Stimulated activated naive CD8-positive, alpha-beta T cell treated with anti-CD3 and anti-CD28 coated beads, Interleukin-15, Interleukin-2, amounts not matched to agents 100 ng/mL and 50 ng/mL, for 24 hours (primary cell): Measurements from ENCODE around the gene CCT5.
A peak's percentile ranks its signal among the peaks of the same experiment; 100 is the strongest.

ENCODE experiments used
- H3K27ac Mint-ChIP-seq: one replicate; pipeline ENCODE4 v1.8.0; 2021; ENCODE audit warnings: mild to moderate bottlenecking, mixed read lengths
- H3K27me3 Mint-ChIP-seq: one replicate; pipeline ENCODE4 v1.8.0; 2021; ENCODE audit warnings: mixed read lengths
- H3K36me3 Mint-ChIP-seq: one replicate; pipeline ENCODE4 v1.8.0; 2021; ENCODE audit warnings: low read depth, mixed read lengths
- H3K4me1 Mint-ChIP-seq: one replicate; pipeline ENCODE4 v1.8.0; 2021; ENCODE audit warnings: low read depth, mixed read lengths
- H3K4me3 Mint-ChIP-seq: one replicate; pipeline ENCODE4 v1.8.0; 2021; ENCODE audit warnings: mild to moderate bottlenecking, mixed read lengths
- H3K9me3 Mint-ChIP-seq: one replicate; pipeline ENCODE4 v1.8.0; 2021; ENCODE audit warnings: mixed read lengths

The CCT5 gene

GRCh38 chr5:10293907-10294662 is 44.0 kb downstream of the CCT5 start:
- no peaks in the 10 kb centered on the region for H3K9me3 Mint-ChIP-seq
- no peaks in the 10 kb centered on the region for H3K4me1 Mint-ChIP-seq
- H3K4me3 Mint-ChIP-seq: no peak overlapping the region
- H3K36me3 Mint-ChIP-seq: no peaks in the 10 kb centered on the region
- H3K27ac Mint-ChIP-seq: no peak overlapping the region
- H3K27me3 Mint-ChIP-seq: peaks cover 3% of the 10 kb centered on the region

DNA sequence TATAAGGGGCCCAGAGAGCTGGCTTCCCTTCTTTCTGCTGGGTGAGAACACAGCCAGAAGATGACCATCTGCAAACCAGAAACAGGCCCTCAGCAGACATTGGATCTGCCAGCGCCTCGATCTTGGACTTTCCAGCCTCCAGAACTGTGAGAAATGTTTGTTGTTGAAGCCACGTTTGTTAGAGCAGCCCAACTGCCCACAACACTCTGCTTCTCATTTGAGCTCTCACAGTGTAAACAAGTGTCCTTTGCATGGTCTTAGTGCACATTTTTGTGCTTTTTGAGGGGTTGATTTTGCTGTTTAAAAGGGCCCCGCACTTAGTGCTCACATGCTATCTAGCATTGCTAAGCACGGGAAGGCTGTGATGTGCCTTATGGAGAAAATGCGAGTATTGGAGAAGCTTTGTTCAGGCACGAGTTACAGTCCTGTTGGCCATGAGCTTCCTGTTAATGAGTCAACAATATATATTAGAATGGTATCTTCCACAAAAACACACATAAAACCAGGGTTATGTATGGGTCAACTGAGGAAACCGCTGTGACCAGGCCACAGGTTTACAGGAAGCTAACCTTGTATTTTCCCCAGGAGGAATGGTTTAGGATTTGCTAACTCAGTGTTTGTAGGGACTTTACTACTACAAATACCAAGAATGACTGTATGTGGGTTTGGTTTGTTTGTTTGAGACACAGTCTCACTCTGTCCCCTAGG is 45.7 kb downstream of the CCT5 start:
- Mint-ChIP-seq H3K27ac (no peak overlapping the region), H3K9me3 (no peaks in the 10 kb centered on the region), H3K27me3 (peaks cover 3% of the 10 kb centered on the region), H3K36me3 (no peaks in the 10 kb centered on the region), H3K4me1 (no peaks in the 10 kb centered on the region), H3K4me3 (no peak overlapping the region)

DNA sequence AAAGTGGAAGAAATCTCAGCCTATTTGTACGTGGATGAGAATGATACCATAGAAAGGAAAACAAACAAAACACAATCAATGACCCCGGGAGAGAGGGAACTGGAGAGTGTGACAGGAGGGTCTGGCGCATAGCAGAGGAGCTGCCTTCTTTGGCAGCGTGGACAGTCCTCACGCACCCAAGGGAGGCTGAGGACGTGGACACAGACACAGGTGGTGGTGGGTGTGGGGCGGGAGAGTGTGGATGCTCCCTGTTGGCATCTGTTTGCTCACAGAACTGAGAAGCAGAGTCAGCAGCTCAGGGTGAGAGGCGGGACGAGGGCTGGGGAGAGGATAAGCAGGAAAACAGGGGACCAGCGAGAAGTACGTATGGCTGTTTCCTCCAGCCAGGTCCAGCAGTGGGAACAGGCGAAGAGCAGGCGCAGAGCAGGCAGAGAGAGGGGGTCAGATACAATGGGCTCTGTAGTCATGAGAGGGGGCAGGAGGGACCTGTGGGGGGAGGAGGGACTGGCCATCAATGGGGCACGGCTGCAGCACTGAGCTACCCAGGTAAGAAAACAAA is 47.6 kb downstream of the CCT5 start:
- Mint-ChIP-seq H3K9me3 (no peaks in the 10 kb centered on the region), H3K27me3 (peaks cover 3% of the 10 kb centered on the region)

DNA sequence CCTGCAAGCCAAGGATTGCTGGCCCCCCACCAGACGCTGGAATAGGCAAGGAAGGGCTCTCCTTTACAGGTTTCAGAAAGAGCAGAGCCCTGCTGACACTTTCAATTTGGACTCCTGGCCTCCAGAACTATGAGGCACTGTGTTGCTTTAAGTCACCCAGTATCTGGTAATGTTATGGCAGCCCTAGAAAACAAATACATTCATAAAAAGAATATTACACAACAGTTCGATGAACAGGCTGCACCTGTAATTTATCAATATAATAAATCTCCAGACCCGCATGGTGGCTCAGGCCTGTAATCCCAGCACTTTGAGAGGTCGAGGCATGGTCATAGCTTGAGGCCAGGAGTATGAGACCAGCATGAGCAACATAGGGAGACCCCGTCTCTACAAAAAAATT is 50.2 kb downstream of the CCT5 start:
- Mint-ChIP-seq H3K36me3 (no peaks in the 10 kb centered on the region), H3K4me1 (no peaks in the 10 kb centered on the region), H3K27me3 (no peaks in the 10 kb centered on the region), H3K4me3 (no peak overlapping the region), H3K9me3 (no peaks in the 10 kb centered on the region), H3K27ac (no peak overlapping the region)

More for the DNA sequence above, 47.6 kb downstream of the CCT5 start:
- no peaks in the 10 kb centered on the region for H3K36me3 Mint-ChIP-seq
- no peaks in the 10 kb centered on the region for H3K4me1 Mint-ChIP-seq
- no peak overlapping the region for H3K4me3 Mint-ChIP-seq
- no peak overlapping the region for H3K27ac Mint-ChIP-seq

- Mint-ChIP-seq H3K36me3 (no peaks in the 10 kb centered on the region), H3K9me3 (no peaks in the 10 kb centered on the region), H3K4me3 (no peak overlapping the region), H3K4me1 (no peaks in the 10 kb centered on the region), H3K27ac (no peak overlapping the region), H3K27me3 (peaks cover 6% of the 10 kb centered on the region)
These were observed 51.2 kb downstream of the CCT5 start for GRCh38 chr5:10301266-10301665.

- Mint-ChIP-seq H3K4me3 (no peak overlapping the region), H3K27ac (no peak overlapping the region), H3K36me3 (no peaks in the 10 kb centered on the region), H3K4me1 (peaks cover under 1% of the 10 kb centered on the region), H3K27me3 (peaks cover 13% of the 10 kb centered on the region), H3K9me3 (no peaks in the 10 kb centered on the region)
These were observed 51.9 kb downstream of the CCT5 start for GRCh38 chr5:10301842-10302610.

DNA sequence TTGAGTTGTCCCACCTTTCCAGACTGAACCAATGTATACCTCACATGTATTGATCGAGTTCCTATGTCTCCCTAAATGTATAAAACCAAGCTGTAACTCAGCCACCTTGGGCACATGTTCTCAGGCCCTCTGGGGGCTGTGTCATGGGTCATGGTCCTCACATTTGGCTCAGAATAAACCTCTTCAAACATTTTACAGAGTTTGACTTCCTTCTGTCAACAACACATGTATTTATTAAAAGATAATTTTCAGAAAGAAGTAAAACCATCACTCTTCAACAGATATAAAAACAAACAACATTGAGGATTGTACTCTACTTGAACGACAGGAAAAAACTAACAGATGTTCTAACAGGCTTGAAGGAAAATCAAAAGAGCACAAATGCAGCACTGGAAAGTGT is 53.1 kb downstream of the CCT5 start:
- peaks cover 18% of the 10 kb centered on the region for H3K27me3 Mint-ChIP-seq
- no peaks in the 10 kb centered on the region for H3K9me3 Mint-ChIP-seq
- H3K4me1 Mint-ChIP-seq: peaks cover 5% of the 10 kb centered on the region
- no peak overlapping the region for H3K4me3 Mint-ChIP-seq
- no peaks in the 10 kb centered on the region for H3K36me3 Mint-ChIP-seq
- H3K27ac Mint-ChIP-seq: no peak overlapping the region

DNA sequence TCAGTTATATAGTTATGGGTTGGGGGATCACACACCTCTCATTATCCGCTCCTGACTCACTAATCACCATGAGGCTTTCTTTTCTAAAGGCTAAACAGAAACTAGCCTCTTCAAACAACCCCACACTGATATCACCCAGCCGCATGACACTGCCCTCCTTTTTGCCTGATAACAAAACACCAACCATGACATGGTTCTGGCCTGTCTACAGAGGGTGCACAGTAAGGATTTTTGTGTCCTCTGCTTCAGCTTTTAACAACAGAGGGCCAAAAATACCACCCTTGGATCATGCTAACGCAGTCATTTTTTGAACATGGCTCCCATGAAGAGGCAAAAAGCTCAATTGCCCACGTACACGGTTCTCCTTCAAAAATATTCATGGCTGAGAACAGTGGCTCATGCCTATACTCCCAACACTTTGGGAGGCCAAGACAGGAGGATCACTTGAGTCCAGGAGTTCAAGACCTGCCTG is 53.7 kb downstream of the CCT5 start:
- no peaks in the 10 kb centered on the region for H3K9me3 Mint-ChIP-seq
- peaks cover 5% of the 10 kb centered on the region for H3K4me1 Mint-ChIP-seq
- no peaks in the 10 kb centered on the region for H3K36me3 Mint-ChIP-seq
- H3K27me3 Mint-ChIP-seq: peaks cover 21% of the 10 kb centered on the region
- H3K4me3 Mint-ChIP-seq: no peak overlapping the region
- H3K27ac Mint-ChIP-seq: no peak overlapping the region

GRCh38 chr5:10304932-10305331 is 54.9 kb downstream of the CCT5 start:
- no peaks in the 10 kb centered on the region for H3K9me3 Mint-ChIP-seq
- H3K4me3 Mint-ChIP-seq: no peak overlapping the region
- H3K27me3 Mint-ChIP-seq: peaks cover 30% of the 10 kb centered on the region
- no peak overlapping the region for H3K27ac Mint-ChIP-seq
- H3K4me1 Mint-ChIP-seq: peaks cover 5% of the 10 kb centered on the region
- no peaks in the 10 kb centered on the region for H3K36me3 Mint-ChIP-seq

GRCh38 chr5:10306114-10306513 is 56.0 kb downstream of the CCT5 start:
- H3K36me3 Mint-ChIP-seq: no peaks in the 10 kb centered on the region
- H3K27me3 Mint-ChIP-seq: peaks cover 30% of the 10 kb centered on the region
- no peak overlapping the region for H3K27ac Mint-ChIP-seq
- no peaks in the 10 kb centered on the region for H3K9me3 Mint-ChIP-seq
- H3K4me1 Mint-ChIP-seq: peaks cover 10% of the 10 kb centered on the region
- no peak overlapping the region for H3K4me3 Mint-ChIP-seq

DNA sequence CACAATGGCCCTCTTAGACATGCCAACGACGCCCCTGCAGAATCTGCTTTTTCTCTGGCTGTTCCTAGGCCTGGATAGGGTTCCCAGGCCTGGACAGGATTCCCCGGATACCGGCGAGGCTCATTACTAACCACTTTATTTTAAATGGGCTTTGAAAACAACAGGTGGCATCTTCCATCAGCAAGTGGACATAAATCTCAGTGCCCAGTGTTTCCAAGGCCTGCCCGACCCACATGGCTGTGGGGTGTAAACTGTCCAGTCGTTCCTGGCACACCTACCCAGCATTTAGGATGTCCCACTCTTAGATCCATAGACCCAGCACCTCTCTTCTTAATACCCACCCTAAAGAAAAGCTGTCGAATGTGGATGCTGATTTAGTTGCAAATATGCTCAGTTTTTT is 56.7 kb downstream of the CCT5 start:
- H3K9me3 Mint-ChIP-seq: no peaks in the 10 kb centered on the region
- no peak overlapping the region for H3K27ac Mint-ChIP-seq
- peak overlapping the region; percentile 74 for H3K4me3 Mint-ChIP-seq
- peaks cover 30% of the 10 kb centered on the region for H3K27me3 Mint-ChIP-seq
- no peaks in the 10 kb centered on the region for H3K36me3 Mint-ChIP-seq
- H3K4me1 Mint-ChIP-seq: peaks cover 10% of the 10 kb centered on the region

GRCh38 chr5:10307206-10308148 is 57.4 kb downstream of the CCT5 start, which contains the start of gene CMBL:
Gene CMBL (minus strand): TSS chr5:10307902. CDS start chr5:10290762, 17,140 bp downstream.
- peak within 1 kb of the TSS; percentile 37 for H3K27ac Mint-ChIP-seq
- peaks cover 30% of the 10 kb centered on the region for H3K27me3 Mint-ChIP-seq
- no peaks in the 10 kb centered on the region for H3K36me3 Mint-ChIP-seq
- H3K4me3 Mint-ChIP-seq: peak within 1 kb of the TSS; percentile 74
- peaks cover 10% of the 10 kb centered on the region for H3K4me1 Mint-ChIP-seq
- no peaks in the 10 kb centered on the region for H3K9me3 Mint-ChIP-seq

DNA sequence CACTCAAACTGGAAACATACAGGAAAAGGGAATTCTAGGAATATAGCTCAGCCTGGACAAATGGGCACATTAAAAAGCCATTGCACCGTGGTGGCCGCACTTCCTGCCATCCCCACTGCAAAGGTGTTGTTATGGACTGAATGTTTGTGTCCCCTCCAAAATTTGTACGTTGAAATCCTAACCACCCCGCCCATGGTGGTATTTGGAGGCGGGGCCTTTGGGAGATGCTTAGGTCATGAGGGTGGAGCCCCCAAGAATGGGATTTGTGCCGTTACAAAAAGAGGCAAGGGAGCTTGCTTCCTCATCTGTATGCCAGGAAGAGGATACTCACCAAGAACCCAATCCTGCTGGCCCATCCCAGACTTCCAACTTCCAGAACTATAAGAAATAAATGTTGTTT is 58.8 kb downstream of the CCT5 start:
- Mint-ChIP-seq H3K9me3 (no peaks in the 10 kb centered on the region), H3K4me1 (peaks cover 10% of the 10 kb centered on the region), H3K4me3 (no peak overlapping the region), H3K36me3 (no peaks in the 10 kb centered on the region), H3K27ac (peak overlapping the region; percentile 37), H3K27me3 (peaks cover 30% of the 10 kb centered on the region)
